ENCODE results near the gene SF3A2.
A peak's percentile ranks its signal among the peaks of the same experiment; 100 is the strongest.

The SF3A2 gene

GRCh38 chr19:2246801-2247361, 10.3 kb downstream of the SF3A2 start:
- Histone ChIP-seq H3K36me3 (ENCODE audit: insufficient read depth, low read length) (peaks cover 23% of the 10 kb centered on the region), H3K9ac (ENCODE audit: low read depth, low read length) (no peak overlapping the region), H3K4me1 (ENCODE audit: insufficient read depth, low read length) (no peaks in the 10 kb centered on the region)

GRCh38 chr19:2247433-2248101, 10.9 kb downstream of the SF3A2 start:
- no peak overlapping the region for H3K9ac ChIP-seq (ENCODE audit: low read depth, low read length)
- no peaks in the 10 kb centered on the region for H3K4me1 ChIP-seq (ENCODE audit: insufficient read depth, low read length)
- no peaks in the 10 kb centered on the region for H3K9me3 ChIP-seq (ENCODE audit: control insufficient read depth, insufficient read depth, low read length)
- H3K36me3 ChIP-seq (ENCODE audit: insufficient read depth, low read length), result peaks cover 23% of the 10 kb centered on the region

More at GRCh38 chr19:2246801-2247361, 10.3 kb downstream of the SF3A2 start:
- no peaks in the 10 kb centered on the region for H3K9me3 ChIP-seq (ENCODE audit: control insufficient read depth, insufficient read depth, low read length)

DNA sequence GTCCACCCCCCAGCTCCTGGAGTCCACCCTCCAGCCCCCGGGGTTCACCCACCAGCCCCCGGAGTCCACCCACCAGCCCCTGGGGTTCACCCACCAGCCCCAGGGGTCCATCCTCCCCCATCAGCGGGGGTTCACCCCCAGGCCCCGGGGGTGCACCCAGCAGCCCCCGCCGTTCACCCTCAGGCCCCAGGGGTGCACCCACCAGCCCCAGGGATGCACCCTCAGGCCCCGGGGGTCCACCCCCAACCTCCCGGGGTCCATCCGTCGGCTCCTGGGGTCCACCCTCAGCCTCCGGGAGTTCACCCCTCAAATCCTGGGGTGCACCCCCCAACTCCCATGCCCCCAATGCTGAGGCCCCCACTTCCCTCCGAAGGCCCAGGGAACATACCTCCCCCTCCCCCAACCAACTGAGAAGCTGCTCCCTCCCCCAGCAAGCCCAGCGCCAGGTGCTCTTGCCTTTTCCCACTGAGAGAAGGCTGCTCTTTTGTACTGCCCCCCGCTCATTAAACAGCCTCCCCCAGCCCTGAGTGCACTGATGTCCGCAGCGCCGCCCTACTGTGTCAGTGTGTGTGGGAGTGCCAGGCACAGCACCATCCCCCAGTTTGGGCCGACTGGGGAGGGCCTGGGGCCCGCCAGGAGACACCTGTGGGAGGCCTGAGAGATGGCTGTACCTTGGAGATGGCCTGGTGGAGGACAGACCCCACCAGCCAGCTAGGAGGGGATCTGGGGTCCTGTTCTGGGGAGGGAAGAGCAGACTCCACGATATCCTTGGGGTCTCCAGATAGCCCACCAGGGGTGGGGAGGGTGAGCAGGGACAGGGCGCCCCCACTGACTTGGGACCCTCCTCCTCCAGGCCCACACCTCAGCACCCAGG, 11.7 kb downstream of the SF3A2 start:
- Histone ChIP-seq H3K36me3 (ENCODE audit: insufficient read depth, low read length) (peaks cover 23% of the 10 kb centered on the region), H3K9ac (ENCODE audit: low read depth, low read length) (no peak overlapping the region), H3K9me3 (ENCODE audit: control insufficient read depth, insufficient read depth, low read length) (no peaks in the 10 kb centered on the region), H3K4me1 (ENCODE audit: insufficient read depth, low read length) (no peaks in the 10 kb centered on the region)

DNA sequence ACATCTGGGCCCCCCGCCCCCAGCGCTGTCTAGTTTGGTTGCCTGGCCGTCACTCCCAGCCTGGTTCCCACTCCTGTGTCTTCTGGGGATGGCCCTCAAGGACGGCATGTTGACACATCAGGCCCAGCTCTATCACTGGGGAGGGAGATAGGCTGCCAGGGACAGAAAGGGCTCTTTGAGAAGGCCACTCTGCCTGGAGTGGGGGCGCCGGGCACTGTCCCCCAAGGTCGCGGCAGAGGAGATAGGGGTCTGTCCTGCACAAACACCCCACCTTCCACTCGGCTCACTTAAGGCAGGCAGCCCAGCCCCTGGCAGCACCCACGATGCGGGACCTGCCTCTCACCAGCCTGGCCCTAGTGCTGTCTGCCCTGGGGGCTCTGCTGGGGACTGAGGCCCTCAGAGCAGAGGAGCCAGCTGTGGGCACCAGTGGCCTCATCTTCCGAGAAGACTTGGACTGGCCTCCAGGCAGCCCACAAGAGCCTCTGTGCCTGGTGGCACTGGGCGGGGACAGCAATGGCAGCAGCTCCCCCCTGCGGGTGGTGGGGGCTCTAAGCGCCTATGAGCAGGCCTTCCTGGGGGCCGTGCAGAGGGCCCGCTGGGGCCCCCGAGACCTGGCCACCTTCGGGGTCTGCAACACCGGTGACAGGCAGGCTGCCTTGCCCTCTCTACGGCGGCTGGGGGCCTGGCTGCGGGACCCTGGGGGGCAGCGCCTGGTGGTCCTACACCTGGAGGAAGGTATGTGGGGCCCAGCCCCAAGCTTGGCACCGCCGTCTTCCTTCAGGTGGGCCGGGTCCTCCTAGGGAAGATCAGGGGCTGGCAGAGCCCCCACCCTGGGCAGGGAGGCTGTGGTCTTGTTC, 12.6 kb downstream of the SF3A2 start, which contains the start of gene AMH:
TSS of gene AMH (plus strand) at position 314 of the 857 bp plus-strand sequence. CDS start at position 324, 10 bp downstream.
- Histone ChIP-seq H3K36me3 (ENCODE audit: insufficient read depth, low read length) (peaks cover 17% of the 10 kb centered on the region), H3K9me3 (ENCODE audit: control insufficient read depth, insufficient read depth, low read length) (no peaks in the 10 kb centered on the region), H3K4me1 (ENCODE audit: insufficient read depth, low read length) (no peaks in the 10 kb centered on the region), H3K9ac (ENCODE audit: low read depth, low read length) (no peak within 1 kb of the TSS)

GRCh38 chr19:2249880-2250765, 13.5 kb downstream of the SF3A2 start:
- no peak overlapping the region for H3K9ac ChIP-seq (ENCODE audit: low read depth, low read length)
- 0 out of 2 replicates have a peak, but pooled peaks cover 11% of the 10 kb centered on the region for H3K36me3 ChIP-seq (ENCODE audit: insufficient read depth, low read length)
- no peaks in the 10 kb centered on the region for H3K9me3 ChIP-seq (ENCODE audit: control insufficient read depth, insufficient read depth, low read length)
- no peaks in the 10 kb centered on the region for H3K4me1 ChIP-seq (ENCODE audit: insufficient read depth, low read length)

- Histone ChIP-seq H3K36me3 (ENCODE audit: insufficient read depth, low read length) (0 out of 2 replicates have a peak, but pooled peaks cover 8% of the 10 kb centered on the region), H3K4me1 (ENCODE audit: insufficient read depth, low read length) (no peaks in the 10 kb centered on the region), H3K9me3 (ENCODE audit: control insufficient read depth, insufficient read depth, low read length) (no peaks in the 10 kb centered on the region), H3K9ac (ENCODE audit: low read depth, low read length) (no peak overlapping the region)
Observed at GRCh38 chr19:2250766-2251105, 14.1 kb downstream of the SF3A2 start.

GRCh38 chr19:2251106-2252054, 14.8 kb downstream of the SF3A2 start:
- 0 out of 2 replicates have a peak, but pooled peaks cover 5% of the 10 kb centered on the region for H3K36me3 ChIP-seq (ENCODE audit: insufficient read depth, low read length)
- no peak overlapping the region for H3K9ac ChIP-seq (ENCODE audit: low read depth, low read length)
- no peaks in the 10 kb centered on the region for H3K4me1 ChIP-seq (ENCODE audit: insufficient read depth, low read length)
- H3K9me3 ChIP-seq (ENCODE audit: control insufficient read depth, insufficient read depth, low read length), result no peaks in the 10 kb centered on the region

GRCh38 chr19:2252055-2252796, 15.6 kb downstream of the SF3A2 start:
- Histone ChIP-seq H3K9me3 (ENCODE audit: control insufficient read depth, insufficient read depth, low read length) (no peaks in the 10 kb centered on the region), H3K36me3 (ENCODE audit: insufficient read depth, low read length) (no peaks in the 10 kb centered on the region), H3K4me1 (ENCODE audit: insufficient read depth, low read length) (no peaks in the 10 kb centered on the region), H3K9ac (ENCODE audit: low read depth, low read length) (peak overlapping the region; percentile 63; the same call in 1 of the 2 replicates)

DNA sequence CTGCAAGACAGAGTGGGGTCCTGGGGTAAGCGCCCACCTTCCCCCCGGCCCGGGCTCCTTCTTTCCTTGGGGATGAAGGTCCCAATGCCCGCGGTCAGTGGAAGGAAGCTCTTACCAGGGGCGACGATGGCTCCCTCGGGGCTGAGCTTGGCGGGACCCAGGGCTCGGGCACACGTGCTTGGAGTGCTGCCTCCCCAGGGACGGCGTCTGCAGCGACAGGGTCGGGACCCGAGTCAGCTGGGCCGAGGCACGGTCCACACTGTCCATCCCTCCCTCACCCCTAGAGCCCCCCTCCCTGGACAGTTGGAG, 16.1 kb downstream of the SF3A2 start:
- H3K9ac ChIP-seq (ENCODE audit: low read depth, low read length), result peak overlapping the region; percentile 63
- H3K4me1 ChIP-seq (ENCODE audit: insufficient read depth, low read length), result no peaks in the 10 kb centered on the region
- H3K36me3 ChIP-seq (ENCODE audit: insufficient read depth, low read length), result no peaks in the 10 kb centered on the region
- H3K9me3 ChIP-seq (ENCODE audit: control insufficient read depth, insufficient read depth, low read length), result no peaks in the 10 kb centered on the region

DNA sequence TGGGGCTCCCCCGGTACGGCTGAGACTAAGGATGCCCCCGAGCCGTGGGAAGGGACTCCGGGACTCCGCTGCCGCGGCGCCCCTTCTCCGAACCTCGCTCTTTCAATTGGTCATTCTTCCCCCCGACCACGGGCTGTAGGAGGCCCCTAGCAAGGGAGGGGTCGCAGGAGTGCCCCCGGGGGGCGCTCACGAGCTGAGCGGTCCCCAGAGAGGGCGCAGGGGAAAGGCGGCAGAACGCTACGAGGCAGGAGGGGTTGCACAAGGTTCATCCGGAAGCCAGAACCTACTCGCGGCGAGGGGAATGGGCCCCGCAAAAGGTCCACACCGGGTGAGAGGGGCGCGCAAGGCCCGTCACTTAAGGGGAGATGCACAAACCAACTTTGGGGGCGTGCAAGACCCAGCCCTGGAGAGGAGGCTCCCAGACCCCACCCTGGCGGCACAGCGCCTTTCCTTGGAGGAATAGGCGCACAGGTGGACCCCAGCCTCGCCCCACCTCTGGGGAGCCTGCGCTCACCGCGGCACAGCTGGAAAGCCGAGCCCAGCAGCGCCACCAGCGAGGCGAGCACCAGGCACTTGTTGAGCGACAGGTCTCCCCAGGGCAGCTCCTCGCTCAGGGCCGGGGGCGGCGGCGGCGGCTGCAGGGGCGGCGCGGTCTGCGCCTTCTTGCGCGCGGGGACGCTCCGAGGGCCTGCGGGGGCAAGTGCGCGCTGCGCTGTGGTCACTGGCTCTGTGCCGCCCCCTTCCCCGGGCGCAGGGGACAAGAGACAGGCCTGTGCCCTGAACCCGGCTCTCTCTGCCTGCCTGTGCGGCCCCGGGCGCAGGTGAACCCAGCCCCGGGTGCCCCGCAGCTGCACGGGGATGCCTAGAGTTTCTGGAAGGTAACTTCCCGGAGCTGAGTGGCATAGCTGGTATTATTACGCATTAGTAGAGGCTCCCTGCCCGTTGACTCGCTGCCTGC, 16.8 kb downstream of the SF3A2 start:
- no peaks in the 10 kb centered on the region for H3K9me3 ChIP-seq (ENCODE audit: control insufficient read depth, insufficient read depth, low read length)
- no peaks in the 10 kb centered on the region for H3K4me1 ChIP-seq (ENCODE audit: insufficient read depth, low read length)
- H3K9ac ChIP-seq (ENCODE audit: low read depth, low read length), result peak overlapping the region; percentile 63
- no peaks in the 10 kb centered on the region for H3K36me3 ChIP-seq (ENCODE audit: insufficient read depth, low read length)

DNA sequence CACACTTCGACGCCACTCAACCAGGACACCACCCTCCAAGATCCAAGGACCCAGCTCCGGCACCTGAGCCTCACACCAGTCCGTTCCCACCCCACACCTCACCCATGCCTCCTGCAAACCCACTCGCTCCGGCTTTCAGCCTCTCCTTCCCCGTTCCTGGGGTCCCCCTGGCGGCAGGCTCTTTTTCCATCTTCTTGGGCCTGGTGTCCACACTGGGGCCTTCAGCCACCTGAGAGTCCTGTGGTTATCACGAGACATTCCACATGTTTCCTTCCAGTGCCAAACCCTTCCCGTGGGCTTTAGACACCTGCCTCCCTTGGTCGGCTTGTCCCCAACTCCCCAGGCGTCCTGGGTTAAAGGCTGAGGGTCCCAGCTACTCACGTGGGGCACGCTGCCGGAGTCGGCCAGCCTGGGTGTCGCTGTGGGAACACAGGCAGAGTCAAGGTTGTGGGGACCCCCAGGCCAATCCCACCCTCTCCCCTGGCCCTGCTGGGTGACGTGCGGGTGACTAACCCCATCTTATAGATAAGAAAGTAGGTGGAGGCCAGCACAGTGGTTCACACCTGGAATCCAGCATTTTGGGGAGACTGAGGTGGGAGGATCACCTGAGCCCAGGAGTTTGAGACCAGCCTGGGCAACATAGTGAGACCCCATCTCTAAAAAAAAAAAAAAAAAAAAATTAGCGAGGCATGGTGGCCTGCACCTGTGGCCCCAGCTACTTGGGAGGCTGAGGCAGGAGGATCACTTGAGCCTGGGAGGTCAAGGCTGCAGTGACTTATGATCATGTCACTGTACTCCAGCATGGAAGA, 17.6 kb downstream of the SF3A2 start:
- Histone ChIP-seq H3K4me1 (ENCODE audit: insufficient read depth, low read length) (no peaks in the 10 kb centered on the region), H3K9ac (ENCODE audit: low read depth, low read length) (peak overlapping the region; percentile 63; the same call in 1 of the 2 replicates), H3K9me3 (ENCODE audit: control insufficient read depth, insufficient read depth, low read length) (no peaks in the 10 kb centered on the region), H3K36me3 (ENCODE audit: insufficient read depth, low read length) (no peaks in the 10 kb centered on the region)
